Measurements from ENCODE around the gene SFT2D3. TPM values are rescaled to one million over a fixed set of nuclear protein-coding genes. Genes with fewer than 3 reads are reported as not detected.

Gene SFT2D3
- total RNA-seq, 1 donor from 2014 or later, result 15.3 TPM

DNA sequence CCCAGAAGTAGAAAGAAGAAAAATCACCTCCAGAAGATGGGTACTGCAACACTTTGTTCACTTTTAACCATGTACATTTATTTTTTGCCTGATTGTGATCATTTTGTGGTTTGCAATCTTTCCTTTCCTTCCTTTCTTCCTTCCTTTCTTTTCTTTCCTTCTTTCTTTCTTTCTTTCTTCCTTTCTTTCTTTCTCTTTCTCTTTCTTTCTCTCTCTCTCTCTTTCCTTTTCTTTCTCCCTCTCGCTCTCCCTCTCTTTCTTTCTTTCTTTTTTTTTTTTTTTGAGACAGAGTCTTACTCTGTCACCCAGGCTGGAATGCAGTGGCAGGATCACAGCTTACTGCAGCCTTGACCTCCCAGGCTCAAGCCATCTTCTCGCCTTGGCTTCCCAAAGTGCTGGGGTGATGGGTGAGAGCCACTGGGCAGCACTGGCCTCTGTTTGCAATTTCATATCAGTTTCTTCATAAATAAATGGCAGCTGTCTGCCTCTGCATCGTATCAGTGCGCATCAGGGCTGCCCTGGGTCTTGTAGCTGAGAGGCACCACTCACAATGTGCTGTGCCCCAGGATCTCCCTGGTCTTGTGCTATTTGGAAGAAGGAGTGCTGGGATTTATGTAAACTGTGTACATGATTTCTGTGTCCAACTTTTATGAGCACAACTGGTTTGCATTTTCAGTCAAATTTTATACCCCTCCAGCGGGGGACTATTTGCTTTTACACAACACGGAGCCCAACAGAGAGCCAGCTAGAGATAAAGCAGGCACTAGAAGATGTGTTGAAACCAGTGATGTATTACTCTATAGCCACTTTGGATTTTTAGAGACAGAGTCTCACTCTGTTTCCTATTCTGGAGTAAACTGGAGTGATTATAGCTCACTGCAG lies 19.1 kb upstream of the SFT2D3 start:
- Mint-ChIP-seq H3K27ac (no peak overlapping the region), H3K27me3 (peaks cover 40% of the 10 kb centered on the region), H3K36me3 (ENCODE audit: insufficient read depth) (no peaks in the 10 kb centered on the region), H3K9me3 (ENCODE audit: low read depth) (no peaks in the 10 kb centered on the region), H3K4me1 (ENCODE audit: low read depth) (no peaks in the 10 kb centered on the region), H3K4me3 (ENCODE audit: low read depth) (no peak overlapping the region)
- DNase-seq (ENCODE audit: low spot score, unreplicated experiment), result no peak
- TF ChIP-seq, protein P1, sequence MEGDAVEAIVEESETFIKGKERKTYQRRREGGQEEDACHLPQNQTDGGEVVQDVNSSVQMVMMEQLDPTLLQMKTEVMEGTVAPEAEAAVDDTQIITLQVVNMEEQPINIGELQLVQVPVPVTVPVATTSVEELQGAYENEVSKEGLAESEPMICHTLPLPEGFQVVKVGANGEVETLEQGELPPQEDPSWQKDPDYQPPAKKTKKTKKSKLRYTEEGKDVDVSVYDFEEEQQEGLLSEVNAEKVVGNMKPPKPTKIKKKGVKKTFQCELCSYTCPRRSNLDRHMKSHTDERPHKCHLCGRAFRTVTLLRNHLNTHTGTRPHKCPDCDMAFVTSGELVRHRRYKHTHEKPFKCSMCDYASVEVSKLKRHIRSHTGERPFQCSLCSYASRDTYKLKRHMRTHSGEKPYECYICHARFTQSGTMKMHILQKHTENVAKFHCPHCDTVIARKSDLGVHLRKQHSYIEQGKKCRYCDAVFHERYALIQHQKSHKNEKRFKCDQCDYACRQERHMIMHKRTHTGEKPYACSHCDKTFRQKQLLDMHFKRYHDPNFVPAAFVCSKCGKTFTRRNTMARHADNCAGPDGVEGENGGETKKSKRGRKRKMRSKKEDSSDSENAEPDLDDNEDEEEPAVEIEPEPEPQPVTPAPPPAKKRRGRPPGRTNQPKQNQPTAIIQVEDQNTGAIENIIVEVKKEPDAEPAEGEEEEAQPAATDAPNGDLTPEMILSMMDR (IDR thresholded peaks at IDR 0.05; ENCODE audit: unreplicated experiment), result no peak

DNA sequence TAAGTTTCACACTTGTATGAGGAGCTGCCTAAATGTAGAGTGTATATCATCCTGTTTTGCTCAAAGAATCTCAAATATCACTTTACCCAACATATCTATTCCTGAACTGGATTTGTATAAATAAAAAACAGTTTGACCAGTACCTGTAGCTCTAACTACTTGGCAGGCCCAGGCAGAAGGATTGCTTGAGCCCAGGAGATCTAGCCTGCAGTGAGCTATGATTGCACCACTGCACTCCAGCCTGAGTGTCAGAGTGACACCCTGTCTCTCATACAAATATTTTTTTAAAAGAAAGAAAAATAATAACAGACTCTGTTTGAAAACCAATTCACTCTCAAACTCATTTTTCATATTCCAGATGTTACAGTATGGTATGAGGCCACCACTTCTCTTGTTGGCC lies 18.2 kb upstream of the SFT2D3 start:
- H3K27ac Mint-ChIP-seq, result no peak overlapping the region
- H3K9me3 Mint-ChIP-seq (ENCODE audit: low read depth), result no peaks in the 10 kb centered on the region
- no peak for DNase-seq (ENCODE audit: low spot score, unreplicated experiment)
- no peaks in the 10 kb centered on the region for H3K36me3 Mint-ChIP-seq (ENCODE audit: insufficient read depth)
- peaks cover 32% of the 10 kb centered on the region for H3K27me3 Mint-ChIP-seq
- TF ChIP-seq, protein P1 (IDR thresholded peaks at IDR 0.05; ENCODE audit: unreplicated experiment), result no peak
- no peak overlapping the region for H3K4me3 Mint-ChIP-seq (ENCODE audit: low read depth)
- H3K4me1 Mint-ChIP-seq (ENCODE audit: low read depth), result no peaks in the 10 kb centered on the region

DNA sequence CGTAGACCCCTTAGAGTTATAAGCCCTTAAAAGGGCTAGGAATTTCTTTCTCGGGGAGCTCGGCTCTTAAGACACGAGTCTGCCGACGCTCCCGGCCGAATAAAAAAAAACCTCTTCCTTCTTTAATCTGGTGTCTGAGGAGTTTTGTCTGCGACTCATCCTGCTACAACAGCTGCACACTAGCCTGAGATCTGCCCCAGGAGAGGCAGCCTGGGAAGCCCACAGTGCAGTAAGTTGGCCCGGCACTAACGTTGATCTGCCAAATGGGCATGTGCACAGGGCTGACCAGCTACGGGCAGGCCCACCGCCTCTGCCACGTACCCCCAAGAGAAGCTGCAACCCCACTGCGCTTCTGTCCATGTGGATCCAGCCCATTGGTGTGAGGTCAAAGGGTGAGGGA lies 17.5 kb upstream of the SFT2D3 start:
- Mint-ChIP-seq H3K4me1 (ENCODE audit: low read depth) (no peaks in the 10 kb centered on the region), H3K36me3 (ENCODE audit: insufficient read depth) (no peaks in the 10 kb centered on the region), H3K4me3 (ENCODE audit: low read depth) (no peak overlapping the region), H3K27ac (no peak overlapping the region), H3K27me3 (peaks cover 25% of the 10 kb centered on the region), H3K9me3 (ENCODE audit: low read depth) (peaks cover 4% of the 10 kb centered on the region)
- no peak for DNase-seq (ENCODE audit: low spot score, unreplicated experiment)
- TF ChIP-seq, protein P1 (IDR thresholded peaks at IDR 0.05; ENCODE audit: unreplicated experiment), result no peak

DNA sequence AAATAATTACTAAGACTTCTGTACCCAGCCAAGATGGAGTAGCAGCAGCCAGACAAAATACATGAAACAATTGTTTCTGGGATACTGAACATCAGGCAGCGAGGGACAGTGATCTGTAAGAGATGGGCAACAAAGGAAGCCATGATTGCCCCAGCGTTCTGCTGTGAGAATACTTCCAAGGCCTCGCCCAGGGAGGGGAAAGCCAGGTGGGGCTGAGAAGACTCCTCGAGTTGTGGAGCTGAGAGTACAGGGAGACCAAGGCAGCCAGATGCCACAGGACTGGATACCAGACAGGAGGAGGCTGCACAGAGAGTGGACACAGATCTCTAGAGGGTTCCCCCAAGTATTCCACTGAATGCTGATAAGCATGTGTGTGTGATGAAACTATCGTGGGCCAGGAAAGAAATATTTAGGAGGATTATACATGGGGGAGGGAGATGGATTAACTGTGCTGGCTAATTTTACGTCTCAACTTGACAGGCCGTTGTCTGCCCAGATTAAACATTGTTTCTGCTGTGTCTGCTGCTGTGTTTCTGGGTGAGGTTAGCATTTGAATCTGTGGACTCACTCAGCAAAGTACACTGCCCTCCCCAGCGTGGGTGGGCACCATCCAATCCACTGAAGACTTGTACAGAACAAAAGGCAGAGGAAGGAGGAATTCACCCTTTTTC lies 15.8 kb upstream of the SFT2D3 start:
- no peak for DNase-seq (ENCODE audit: low spot score, unreplicated experiment)
- Mint-ChIP-seq H3K36me3 (ENCODE audit: insufficient read depth) (no peaks in the 10 kb centered on the region), H3K4me3 (ENCODE audit: low read depth) (no peak overlapping the region), H3K27me3 (peaks cover 21% of the 10 kb centered on the region), H3K4me1 (ENCODE audit: low read depth) (no peaks in the 10 kb centered on the region), H3K27ac (no peak overlapping the region), H3K9me3 (ENCODE audit: low read depth) (peaks cover 10% of the 10 kb centered on the region)
- TF ChIP-seq, protein P1 (IDR thresholded peaks at IDR 0.05; ENCODE audit: unreplicated experiment), result no peak

DNA sequence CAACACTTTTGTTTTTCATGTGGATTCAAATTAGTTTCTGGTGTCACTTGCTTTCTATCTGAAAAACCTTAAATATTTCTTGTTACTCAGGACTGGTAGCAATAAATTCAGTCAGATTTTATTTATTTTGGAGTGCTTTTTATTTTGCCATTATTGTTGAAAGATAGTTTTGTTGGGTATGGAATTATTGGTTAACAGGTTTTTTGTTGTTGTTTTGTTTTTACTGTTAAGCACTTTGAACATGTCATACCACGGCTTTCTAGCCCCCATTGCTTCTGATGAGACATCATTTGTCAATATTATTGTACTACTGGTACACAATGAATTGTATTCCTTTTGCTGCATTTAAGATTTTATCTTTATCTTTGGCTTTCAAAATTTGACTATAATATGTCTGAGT lies 12.9 kb upstream of the SFT2D3 start:
- H3K27ac Mint-ChIP-seq, result no peak overlapping the region
- no peak for DNase-seq (ENCODE audit: low spot score, unreplicated experiment)
- peaks cover 6% of the 10 kb centered on the region for H3K27me3 Mint-ChIP-seq
- no peaks in the 10 kb centered on the region for H3K4me1 Mint-ChIP-seq (ENCODE audit: low read depth)
- peaks cover 19% of the 10 kb centered on the region for H3K9me3 Mint-ChIP-seq (ENCODE audit: low read depth)
- no peak overlapping the region for H3K4me3 Mint-ChIP-seq (ENCODE audit: low read depth)
- peaks cover 2% of the 10 kb centered on the region for H3K36me3 Mint-ChIP-seq (ENCODE audit: insufficient read depth)
- TF ChIP-seq, protein P1 (IDR thresholded peaks at IDR 0.05; ENCODE audit: unreplicated experiment), result no peak
